HG02798 (cell line): ENCODE results near the gene RBM12.
"Not testable (repeated sequence)": the region's sequence is repeated elsewhere in the genome, so short reads cannot be mapped to it uniquely, and the experiment has no call there.

Experiments
- ATAC-seq: cut with Tn5 transposase; IDR thresholded peaks from one replicate; pipeline ENCODE4 v1.9.1; 2021; ENCODE audit warnings: mild to moderate bottlenecking; ENCODE audit not compliant: unreplicated experiment, poor library complexity

The RBM12 gene

GRCh38 chr20:35698298-35699126 lies 33.8 kb upstream of the RBM12 start:
- peak; percentile 36 for ATAC-seq

GRCh38 chr20:35697696-35698297 lies 33.1 kb upstream of the RBM12 start:
- ATAC-seq: no peak

- no peak for ATAC-seq
Observed at GRCh38 chr20:35695978-35696377, 31.3 kb upstream of the RBM12 start.

- no peak for ATAC-seq
Observed at GRCh38 chr20:35695245-35695749, 30.6 kb upstream of the RBM12 start.

GRCh38 chr20:35690265-35690664 lies 25.6 kb upstream of the RBM12 start:
- no peak for ATAC-seq

GRCh38 chr20:35686872-35687271 lies 22.2 kb upstream of the RBM12 start:
- not testable (repeated sequence) for ATAC-seq

- not testable (repeated sequence) for ATAC-seq
Observed at GRCh38 chr20:35685368-35685767, 20.7 kb upstream of the RBM12 start.

GRCh38 chr20:35681960-35682359 lies 17.3 kb upstream of the RBM12 start:
- ATAC-seq: no peak

GRCh38 chr20:35680452-35681183 lies 15.9 kb upstream of the RBM12 start:
- ATAC-seq: no peak

- ATAC-seq: no peak
Observed at GRCh38 chr20:35674921-35675320, 10.2 kb upstream of the RBM12 start.

GRCh38 chr20:35673884-35674283 lies 9.2 kb upstream of the RBM12 start:
- ATAC-seq: no peak

- ATAC-seq: no peak
Observed at GRCh38 chr20:35669681-35670080, 5.0 kb upstream of the RBM12 start.

GRCh38 chr20:35669221-35669620 lies 4.5 kb upstream of the RBM12 start:
- no peak for ATAC-seq

GRCh38 chr20:35665949-35666288 lies 1.2 kb upstream of the RBM12 start:
- no peak for ATAC-seq

- ATAC-seq: peak; percentile 25
Observed at GRCh38 chr20:35663516-35664465, 909 bp downstream of the RBM12 start.

GRCh38 chr20:35662551-35662950 lies 2.1 kb downstream of the RBM12 start:
- ATAC-seq: no peak

- ATAC-seq: no peak
Observed at GRCh38 chr20:35661908-35662307, 2.8 kb downstream of the RBM12 start.

- ATAC-seq: no peak
Observed at GRCh38 chr20:35661053-35661452, 3.6 kb downstream of the RBM12 start.

- no peak for ATAC-seq
Observed at GRCh38 chr20:35660122-35660937, 4.4 kb downstream of the RBM12 start.
